Measurements from ENCODE around the gene PPM1D. TPM values are rescaled to one million over a fixed set of nuclear protein-coding genes. Genes with fewer than 3 reads are reported as not detected.
"Not testable (repeated sequence)": the region's sequence is repeated elsewhere in the genome, so short reads cannot be mapped to it uniquely, and the experiment has no call there.

PPM1D gene
- polyA plus RNA-seq, 1 donor from 2014 or later = 13.7 TPM

- H3K27ac Mint-ChIP-seq = peak overlapping the region; percentile 67 to 98 (median 96)
- H3K27me3 Mint-ChIP-seq = no peaks in the 10 kb centered on the region
- peak overlapping the region; percentile 92 to 99 (median 96) for H3K4me3 Mint-ChIP-seq
- peaks cover 2% of the 10 kb centered on the region for H3K36me3 Mint-ChIP-seq
- H3K9me3 Mint-ChIP-seq = peaks cover 0 to 2% (median 0%) of the 10 kb centered on the region in 3 donors
- peaks cover 30 to 46% (median 37%) of the 10 kb centered on the region in 3 donors for H3K4me1 Mint-ChIP-seq
Measured at GRCh38 chr17:60601447-60602384, 1.7 kb downstream of the PPM1D start.

- H3K4me3 Mint-ChIP-seq = peak overlapping the region in 3 of 4 donors; percentile 96 to 99 (median 96)
- H3K27ac Mint-ChIP-seq = peak overlapping the region in 1 of 3 donors; percentile 96
- H3K27me3 Mint-ChIP-seq = no peaks in the 10 kb centered on the region
- peaks cover 0 to 2% (median 0%) of the 10 kb centered on the region in 3 donors for H3K9me3 Mint-ChIP-seq
- H3K36me3 Mint-ChIP-seq = peaks cover 2% of the 10 kb centered on the region
- peaks cover 30 to 46% (median 37%) of the 10 kb centered on the region in 3 donors for H3K4me1 Mint-ChIP-seq
Measured at GRCh38 chr17:60602385-60602742, 2.4 kb downstream of the PPM1D start.

DNA sequence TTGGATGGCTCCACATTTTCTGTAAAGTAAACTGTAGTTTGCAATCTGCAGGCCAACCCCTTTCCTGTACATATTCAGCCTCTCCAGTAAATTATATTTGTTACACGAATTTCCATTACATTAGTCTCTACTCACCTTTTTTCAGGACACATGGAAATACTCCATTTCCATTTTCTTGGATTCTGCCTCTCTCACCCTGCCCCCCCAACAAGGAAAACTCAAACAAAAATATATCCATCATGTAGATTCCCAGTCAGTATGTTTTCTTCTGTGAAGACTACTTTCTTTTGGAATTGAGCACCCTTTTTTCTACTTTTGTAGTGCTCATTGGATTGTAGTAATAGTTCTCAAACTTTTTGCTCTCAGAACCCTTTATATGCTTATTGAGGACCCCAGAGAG lies 2.9 kb downstream of the PPM1D start:
- Mint-ChIP-seq H3K36me3 (peaks cover 2% of the 10 kb centered on the region), H3K27ac (peak overlapping the region in 1 of 3 donors; percentile 31), H3K27me3 (no peaks in the 10 kb centered on the region), H3K9me3 (peaks cover 0 to 2% (median 0%) of the 10 kb centered on the region in 3 donors), H3K4me3 (peak overlapping the region in 3 of 4 donors; percentile 13 to 96 (median 75)), H3K4me1 (peaks cover 29 to 49% (median 42%) of the 10 kb centered on the region in 3 donors)

DNA sequence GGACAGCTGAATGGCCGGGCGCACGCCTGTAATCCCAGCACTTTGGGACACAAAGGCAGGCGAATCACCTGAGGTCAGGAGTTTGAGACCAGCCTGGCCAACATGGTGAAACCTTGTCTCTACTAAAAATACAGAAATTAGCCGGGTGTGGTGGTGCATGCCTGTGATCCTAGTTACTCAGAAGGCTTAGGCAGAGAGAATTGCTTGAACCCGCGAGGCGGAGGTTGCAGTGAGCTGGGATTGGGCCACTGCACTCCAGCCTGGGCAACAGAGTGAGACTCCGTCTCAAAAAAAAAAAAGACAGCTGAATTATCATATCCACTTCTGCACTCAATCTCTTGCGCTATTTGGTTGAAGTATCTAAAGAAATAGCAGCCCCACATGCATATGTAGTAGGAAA lies 3.5 kb downstream of the PPM1D start:
- peaks cover 23 to 44% (median 43%) of the 10 kb centered on the region in 3 donors for H3K4me1 Mint-ChIP-seq

GRCh38 chr17:60604686-60605334 lies 4.8 kb downstream of the PPM1D start:
- peaks cover 22 to 37% (median 37%) of the 10 kb centered on the region in 3 donors for H3K4me1 Mint-ChIP-seq
- no peak overlapping the region for H3K27ac Mint-ChIP-seq

More for the DNA sequence above, 3.5 kb downstream of the PPM1D start:
- H3K4me3 Mint-ChIP-seq = peak overlapping the region in 2 of 4 donors; percentile 23 to 78
- not testable (repeated sequence) for H3K9me3 Mint-ChIP-seq, H3K27me3 Mint-ChIP-seq, H3K36me3 Mint-ChIP-seq, H3K27ac Mint-ChIP-seq

GRCh38 chr17:60606036-60606435 lies 6.0 kb downstream of the PPM1D start:
- peaks cover 2% of the 10 kb centered on the region for H3K36me3 Mint-ChIP-seq
- H3K9me3 Mint-ChIP-seq = peaks cover 0 to 2% (median 0%) of the 10 kb centered on the region in 3 donors
- no peak overlapping the region for H3K27ac Mint-ChIP-seq
- H3K4me3 Mint-ChIP-seq = peak overlapping the region in 1 of 4 donors; percentile 57
- no peaks in the 10 kb centered on the region for H3K27me3 Mint-ChIP-seq
- H3K4me1 Mint-ChIP-seq = peaks cover 22 to 37% (median 36%) of the 10 kb centered on the region in 3 donors

More at GRCh38 chr17:60604686-60605334, 4.8 kb downstream of the PPM1D start:
- Mint-ChIP-seq H3K9me3 (peaks cover 0 to 2% (median 0%) of the 10 kb centered on the region in 3 donors), H3K27me3 (no peaks in the 10 kb centered on the region), H3K4me3 (peak overlapping the region in 3 of 4 donors; percentile 47 to 64 (median 60)), H3K36me3 (peaks cover 2% of the 10 kb centered on the region)

GRCh38 chr17:60610473-60610872 lies 10.5 kb downstream of the PPM1D start:
- H3K27me3 Mint-ChIP-seq = no peaks in the 10 kb centered on the region
- peaks cover 0 to 2% (median 0%) of the 10 kb centered on the region in 3 donors for H3K9me3 Mint-ChIP-seq
- H3K27ac Mint-ChIP-seq = no peak overlapping the region
- peaks cover 3% of the 10 kb centered on the region for H3K36me3 Mint-ChIP-seq
- no peak overlapping the region for H3K4me3 Mint-ChIP-seq
- H3K4me1 Mint-ChIP-seq = peaks cover 8 to 16% (median 15%) of the 10 kb centered on the region in 3 donors

- not testable (repeated sequence) for H3K27ac Mint-ChIP-seq, H3K36me3 Mint-ChIP-seq, H3K9me3 Mint-ChIP-seq, H3K4me3 Mint-ChIP-seq, H3K27me3 Mint-ChIP-seq
- peaks cover 3 to 12% (median 10%) of the 10 kb centered on the region in 3 donors for H3K4me1 Mint-ChIP-seq
Measured at GRCh38 chr17:60611321-60611720, 11.3 kb downstream of the PPM1D start.

DNA sequence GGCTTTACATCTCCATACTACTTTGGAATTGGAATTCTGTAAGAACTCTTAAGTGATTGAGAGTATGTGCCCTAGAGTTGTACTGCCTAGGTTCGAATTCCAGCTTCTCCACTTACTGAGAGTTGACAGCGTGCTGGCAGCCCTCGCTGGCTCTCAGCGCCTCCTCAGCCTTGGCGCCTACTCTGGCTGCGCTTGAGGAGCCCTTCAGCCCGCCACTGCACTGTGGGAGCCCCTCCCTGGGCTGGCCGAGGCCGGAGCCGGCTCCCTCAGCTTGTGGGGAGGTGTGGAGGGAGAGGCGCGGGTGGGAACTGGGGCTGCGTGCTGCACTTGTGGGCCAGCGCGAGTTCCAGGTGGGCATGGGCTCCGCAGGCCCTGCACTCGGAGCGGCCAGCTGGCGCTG lies 13.3 kb downstream of the PPM1D start:
- H3K36me3 Mint-ChIP-seq = peaks cover 3% of the 10 kb centered on the region
- no peaks in the 10 kb centered on the region for H3K9me3 Mint-ChIP-seq
- peaks cover 6 to 7% (median 7%) of the 10 kb centered on the region in 3 donors for H3K4me1 Mint-ChIP-seq
- H3K4me3 Mint-ChIP-seq = no peak overlapping the region
- no peaks in the 10 kb centered on the region for H3K27me3 Mint-ChIP-seq
- H3K27ac Mint-ChIP-seq = no peak overlapping the region

DNA sequence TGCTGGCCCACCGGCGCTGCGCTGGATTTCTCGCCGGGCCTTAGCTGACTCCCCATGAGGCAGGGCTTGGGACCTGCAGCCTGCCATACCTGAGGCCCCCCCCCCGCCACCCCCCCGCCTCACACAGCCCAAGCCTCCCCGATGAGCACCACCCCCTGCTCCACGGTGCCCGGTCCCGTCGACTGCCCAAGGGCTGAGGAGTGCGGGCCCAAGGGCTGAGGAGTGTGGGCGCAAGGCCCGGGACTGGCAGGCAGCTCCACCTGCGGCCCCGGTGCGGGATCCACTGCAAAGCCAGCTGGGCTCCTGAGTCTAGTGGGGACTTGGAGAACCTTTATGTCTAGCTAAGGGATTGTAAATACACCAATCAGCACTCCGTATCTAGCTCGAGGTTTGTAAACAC lies 13.8 kb downstream of the PPM1D start:
- H3K27ac Mint-ChIP-seq, H3K4me3 Mint-ChIP-seq, H3K36me3 Mint-ChIP-seq, H3K9me3 Mint-ChIP-seq, H3K27me3 Mint-ChIP-seq: not testable (repeated sequence)
- peaks cover 7 to 11% (median 11%) of the 10 kb centered on the region in 3 donors for H3K4me1 Mint-ChIP-seq

DNA sequence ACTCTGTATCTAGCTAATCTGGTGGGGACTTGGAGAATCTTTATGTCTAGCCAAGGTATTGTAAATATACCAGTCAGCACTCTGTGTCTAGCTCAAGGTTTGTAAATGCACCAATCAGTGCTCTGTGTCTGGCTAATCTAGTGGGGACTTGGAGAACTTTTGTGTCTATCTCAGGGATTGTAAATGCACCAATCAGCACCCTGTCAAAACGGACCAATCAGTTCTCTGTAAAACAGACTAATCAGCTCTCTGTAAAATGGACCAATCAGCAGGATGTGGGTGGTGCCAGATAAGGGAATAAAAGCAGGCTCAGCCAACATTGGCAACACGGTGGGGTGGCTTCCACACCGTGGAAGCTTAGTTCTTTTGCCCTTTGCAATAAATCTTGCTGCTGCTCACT lies 14.3 kb downstream of the PPM1D start:
- not testable (repeated sequence) for H3K27me3 Mint-ChIP-seq, H3K4me3 Mint-ChIP-seq, H3K36me3 Mint-ChIP-seq, H3K27ac Mint-ChIP-seq, H3K9me3 Mint-ChIP-seq
- peaks cover 9 to 15% (median 14%) of the 10 kb centered on the region in 3 donors for H3K4me1 Mint-ChIP-seq

GRCh38 chr17:60615108-60615507 lies 15.1 kb downstream of the PPM1D start:
- Mint-ChIP-seq H3K4me3 (no peak overlapping the region), H3K36me3 (peaks cover 3% of the 10 kb centered on the region), H3K27ac (peak overlapping the region in 1 of 3 donors; percentile 81), H3K4me1 (peaks cover 9 to 20% (median 13%) of the 10 kb centered on the region in 3 donors), H3K9me3 (no peaks in the 10 kb centered on the region), H3K27me3 (no peaks in the 10 kb centered on the region)

DNA sequence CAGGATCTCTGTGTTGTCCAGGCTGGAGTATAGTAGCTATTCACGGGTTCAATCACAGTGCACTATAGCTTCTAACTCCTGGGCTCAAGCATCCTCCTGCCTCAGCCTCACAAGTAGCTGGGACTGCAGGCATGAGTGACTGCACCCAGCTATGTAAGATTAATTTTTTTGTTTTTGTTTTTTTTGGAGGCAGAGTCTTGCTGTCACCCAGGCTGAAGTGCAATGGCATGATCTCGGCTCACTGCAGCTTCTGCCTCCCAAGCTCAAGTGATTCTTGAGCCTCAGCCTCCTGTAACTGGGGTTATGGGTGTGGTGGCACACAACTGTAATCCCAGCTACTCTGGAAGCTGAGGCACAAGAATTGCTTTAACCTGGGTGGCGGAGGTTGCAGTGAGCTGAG lies 15.8 kb downstream of the PPM1D start:
- H3K27me3 Mint-ChIP-seq = no peaks in the 10 kb centered on the region
- H3K9me3 Mint-ChIP-seq = no peaks in the 10 kb centered on the region
- H3K4me1 Mint-ChIP-seq = peaks cover 9 to 22% (median 15%) of the 10 kb centered on the region in 3 donors
- peaks cover 3% of the 10 kb centered on the region for H3K36me3 Mint-ChIP-seq
- no peak overlapping the region for H3K4me3 Mint-ChIP-seq
- H3K27ac Mint-ChIP-seq = no peak overlapping the region

- peaks cover 6 to 26% (median 17%) of the 10 kb centered on the region in 3 donors for H3K4me1 Mint-ChIP-seq
- H3K27ac Mint-ChIP-seq = no peak overlapping the region
- H3K27me3 Mint-ChIP-seq = no peaks in the 10 kb centered on the region
- H3K9me3 Mint-ChIP-seq = no peaks in the 10 kb centered on the region
- H3K4me3 Mint-ChIP-seq = no peak overlapping the region
- H3K36me3 Mint-ChIP-seq = peaks cover 3% of the 10 kb centered on the region
Measured at GRCh38 chr17:60618080-60618479, 18.1 kb downstream of the PPM1D start.

- H3K9me3 Mint-ChIP-seq = no peaks in the 10 kb centered on the region
- H3K27ac Mint-ChIP-seq = no peak overlapping the region
Measured at GRCh38 chr17:60618854-60619526, 19.0 kb downstream of the PPM1D start.

More at GRCh38 chr17:60618854-60619526, 19.0 kb downstream of the PPM1D start:
- peaks cover 6 to 29% (median 17%) of the 10 kb centered on the region in 3 donors for H3K4me1 Mint-ChIP-seq
- peaks cover 3% of the 10 kb centered on the region for H3K36me3 Mint-ChIP-seq
- no peak overlapping the region for H3K4me3 Mint-ChIP-seq
- no peaks in the 10 kb centered on the region for H3K27me3 Mint-ChIP-seq
